Large intestine (tissue), 3 donors: ENCODE results near the gene EFCAB11. TPM values are rescaled to one million over a fixed set of nuclear protein-coding genes. Genes with fewer than 3 reads are reported as not detected.

Source experiments
- DNase-seq, 2 donors: peaks; one replicate each; pipeline versions ENCODE4 v3.0.0 to v3.0.0-alpha.2; 2013
- H3K27ac ChIP-seq: one replicate; pipeline ENCODE4 v1.5.1; 2013; ENCODE audit warnings: low read length
- H3K27me3 ChIP-seq: 2 replicates; pipeline ENCODE4 v1.6.1; 2013; ENCODE audit warnings: low read length; ENCODE audit not compliant: control insufficient read depth, insufficient read depth
- H3K36me3 ChIP-seq: 2 replicates; pipeline ENCODE4 v1.6.1; 2013; ENCODE audit warnings: low read length; ENCODE audit not compliant: control insufficient read depth, insufficient read depth
- H3K4me1 ChIP-seq: one replicate; pipeline ENCODE4 v1.6.1; 2013; ENCODE audit warnings: low read length; ENCODE audit not compliant: control insufficient read depth, insufficient read depth
- H3K4me3 ChIP-seq: one replicate; pipeline ENCODE4 v1.5.1; 2013; ENCODE audit warnings: low read length
- H3K9me3 ChIP-seq: one replicate; pipeline ENCODE4 v1.6.1; 2013; ENCODE audit warnings: mild to moderate bottlenecking, low read depth, low read length, moderate library complexity; ENCODE audit not compliant: control insufficient read depth
- WGBS: methylation state at CpG from one replicate; pipeline ENCODE4 v1.1.5; 2013; ENCODE audit warnings: low lambda C conversion rate; ENCODE audit not compliant: insufficient coverage; 5-methylcytosine and 5-hydroxymethylcytosine counted together
- polyA plus RNA-seq: library from polyadenylated mRNA; unstranded; fragments of 120-200 nt; gene quantifications from one replicate; pipeline ENCODE4 v1.2.1, GENCODE V29; 2013

EFCAB11 gene
- polyA plus RNA-seq, 1 donor, result 14.2 TPM

DNA sequence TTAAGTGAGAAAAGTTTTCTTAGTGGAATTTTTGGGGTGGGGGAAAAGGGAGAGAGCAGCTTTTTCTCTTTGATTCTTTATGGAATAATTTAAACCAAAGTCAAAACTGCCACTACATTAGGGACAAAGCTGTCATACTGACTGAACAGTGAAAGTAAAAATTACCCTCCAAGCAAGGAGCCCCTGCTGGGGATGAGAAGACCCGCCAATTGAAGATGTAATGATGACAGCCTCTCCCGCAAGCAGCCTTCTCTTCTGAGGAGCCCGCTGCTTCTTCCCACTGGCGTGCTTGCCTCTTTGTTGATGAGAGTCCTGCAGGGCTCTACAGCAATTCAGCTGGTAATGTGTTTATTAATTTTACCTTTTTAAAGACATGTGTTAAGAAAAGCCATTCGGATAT lies 151.0 kb downstream of the EFCAB11 start:
- Histone ChIP-seq H3K4me3 (no peak overlapping the region), H3K9me3 (no peaks in the 10 kb centered on the region), H3K27ac (no peak overlapping the region), H3K4me1 (no peaks in the 10 kb centered on the region), H3K36me3 (no peaks in the 10 kb centered on the region), H3K27me3 (no peaks in the 10 kb centered on the region)
- no peak for DNase-seq
- no CpG with 5 or more reads among the region's 5 CpGs for WGBS

DNA sequence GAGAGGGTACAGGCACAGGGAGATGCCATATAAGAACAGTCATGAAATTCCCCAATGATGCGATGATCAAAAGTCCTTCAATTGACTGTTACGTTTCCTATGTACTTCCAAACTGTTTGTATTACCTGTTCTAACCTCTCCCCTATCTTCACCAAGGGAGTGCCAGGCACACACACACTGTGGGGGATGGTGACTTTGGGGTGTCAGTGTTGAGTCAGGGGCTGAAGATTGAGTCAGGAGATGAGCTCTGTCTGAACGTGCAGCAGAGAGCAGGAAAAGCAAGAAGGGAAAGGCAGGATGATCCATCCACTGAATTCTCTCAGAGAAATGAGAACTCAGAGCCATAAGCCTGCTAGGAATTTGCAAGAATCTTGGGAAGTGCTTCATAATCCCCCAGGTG lies 153.4 kb downstream of the EFCAB11 start:
- DNase-seq, result no peak
- no peaks in the 10 kb centered on the region for H3K27me3 ChIP-seq
- no CpG with 5 or more reads among the region's 3 CpGs for WGBS
- H3K9me3 ChIP-seq, result no peaks in the 10 kb centered on the region
- no peak overlapping the region for H3K4me3 ChIP-seq
- H3K36me3 ChIP-seq, result peaks cover 3% of the 10 kb centered on the region
- no peaks in the 10 kb centered on the region for H3K4me1 ChIP-seq
- no peak overlapping the region for H3K27ac ChIP-seq

DNA sequence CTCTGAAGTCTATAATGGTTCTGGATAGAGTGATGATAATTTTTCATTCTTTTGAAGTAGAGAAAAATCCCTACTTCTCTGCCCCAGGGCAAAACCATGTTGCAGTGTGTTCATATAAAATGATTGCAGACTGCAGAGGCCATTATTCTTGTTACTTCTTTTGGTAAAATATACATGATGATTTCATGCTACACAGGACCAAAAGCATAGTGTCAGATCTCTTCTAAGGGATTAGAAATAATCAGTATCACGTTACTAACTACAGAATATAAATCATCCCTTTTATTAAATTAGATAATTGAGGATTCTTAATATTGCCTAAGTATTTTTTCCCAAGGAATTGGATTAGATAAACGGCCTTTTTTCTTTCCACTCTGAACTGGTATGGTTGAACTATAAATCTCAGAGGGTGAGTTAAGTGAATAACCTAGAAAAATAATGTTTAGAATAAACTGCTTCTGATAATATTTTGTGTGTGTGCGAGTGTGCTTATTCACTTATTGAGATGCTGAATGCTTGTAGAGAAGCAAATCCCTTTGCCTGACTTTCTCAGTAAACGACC lies 156.2 kb downstream of the EFCAB11 start:
- WGBS, result 88% methylated on average over 3 of the region's 4 CpGs
- Histone ChIP-seq H3K36me3 (peaks cover 3% of the 10 kb centered on the region), H3K9me3 (no peaks in the 10 kb centered on the region), H3K4me1 (no peaks in the 10 kb centered on the region), H3K27me3 (no peaks in the 10 kb centered on the region), H3K4me3 (no peak overlapping the region), H3K27ac (no peak overlapping the region)
- no peak for DNase-seq

DNA sequence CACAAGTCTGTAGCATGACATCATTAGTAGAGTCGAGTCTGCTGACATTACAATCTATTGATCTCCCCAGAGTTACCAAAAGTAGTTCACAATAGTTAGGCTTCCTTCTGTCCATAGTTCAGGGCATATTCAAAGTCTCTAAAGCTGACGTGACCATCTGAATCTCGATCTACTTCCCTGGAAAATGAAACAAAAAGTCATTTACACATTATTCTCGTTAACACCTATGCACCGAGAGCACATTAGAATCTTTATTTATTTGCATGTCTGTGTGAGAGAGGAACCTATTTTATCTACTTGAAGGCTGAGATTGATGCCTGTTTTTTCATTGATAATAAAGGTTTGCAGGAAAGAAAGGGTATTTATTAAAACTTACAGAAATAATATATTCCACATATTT lies 157.4 kb downstream of the EFCAB11 start:
- H3K27me3 ChIP-seq, result no peaks in the 10 kb centered on the region
- no peaks in the 10 kb centered on the region for H3K4me1 ChIP-seq
- no peak for DNase-seq
- 100% methylated on average over 4 of the region's 5 CpGs for WGBS
- no peak overlapping the region for H3K27ac ChIP-seq
- no peaks in the 10 kb centered on the region for H3K9me3 ChIP-seq
- no peak overlapping the region for H3K4me3 ChIP-seq
- H3K36me3 ChIP-seq, result peaks cover 3% of the 10 kb centered on the region

DNA sequence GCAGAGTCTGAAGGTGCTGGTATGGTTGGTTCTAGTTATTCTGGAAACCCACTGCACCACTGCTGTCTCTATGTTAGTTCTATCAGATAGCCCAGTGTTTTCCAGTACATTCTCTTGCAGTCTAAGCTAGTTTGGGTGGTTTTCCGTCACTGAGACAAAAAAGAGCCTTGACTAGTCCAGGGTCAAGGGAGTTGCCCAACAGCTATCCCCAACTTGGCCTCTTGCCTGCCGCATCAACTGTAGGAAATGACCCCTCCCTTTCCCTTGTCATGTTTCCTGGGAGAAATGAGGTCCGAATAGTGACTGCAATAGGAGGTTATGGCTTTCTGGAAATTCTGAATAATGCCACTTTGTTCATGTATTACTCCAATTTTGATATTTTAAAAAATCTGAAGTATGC lies 160.4 kb downstream of the EFCAB11 start:
- no peaks in the 10 kb centered on the region for H3K27me3 ChIP-seq
- DNase-seq, result no peak
- H3K4me3 ChIP-seq, result no peak overlapping the region
- H3K4me1 ChIP-seq, result no peaks in the 10 kb centered on the region
- no peak overlapping the region for H3K27ac ChIP-seq
- peaks cover 3% of the 10 kb centered on the region for H3K36me3 ChIP-seq
- 100% methylated on average over 1 of the region's 3 CpGs for WGBS
- no peaks in the 10 kb centered on the region for H3K9me3 ChIP-seq

DNA sequence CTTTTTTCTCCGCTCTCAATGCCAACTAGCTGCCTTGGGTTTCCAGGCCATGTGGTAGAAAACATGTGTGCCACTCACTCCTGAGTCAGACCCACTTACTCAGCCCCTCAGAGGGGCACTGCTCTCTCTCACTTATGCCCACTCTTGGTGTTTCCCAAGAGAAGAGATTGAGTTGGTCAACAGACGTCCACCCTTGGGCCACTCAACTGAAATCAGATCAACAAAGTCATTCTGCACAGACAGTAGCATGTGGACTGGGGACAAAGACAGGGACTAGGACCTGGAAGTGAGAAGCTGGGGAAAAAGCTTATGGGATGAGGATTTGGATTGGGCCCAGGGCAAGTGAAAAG lies 161.2 kb downstream of the EFCAB11 start:
- H3K4me1 ChIP-seq, result no peaks in the 10 kb centered on the region
- WGBS, result no CpG with 5 or more reads among the region's 2 CpGs
- peaks cover 3% of the 10 kb centered on the region for H3K36me3 ChIP-seq
- H3K27ac ChIP-seq, result no peak overlapping the region
- no peak for DNase-seq
- H3K4me3 ChIP-seq, result no peak overlapping the region
- no peaks in the 10 kb centered on the region for H3K9me3 ChIP-seq
- H3K27me3 ChIP-seq, result no peaks in the 10 kb centered on the region

DNA sequence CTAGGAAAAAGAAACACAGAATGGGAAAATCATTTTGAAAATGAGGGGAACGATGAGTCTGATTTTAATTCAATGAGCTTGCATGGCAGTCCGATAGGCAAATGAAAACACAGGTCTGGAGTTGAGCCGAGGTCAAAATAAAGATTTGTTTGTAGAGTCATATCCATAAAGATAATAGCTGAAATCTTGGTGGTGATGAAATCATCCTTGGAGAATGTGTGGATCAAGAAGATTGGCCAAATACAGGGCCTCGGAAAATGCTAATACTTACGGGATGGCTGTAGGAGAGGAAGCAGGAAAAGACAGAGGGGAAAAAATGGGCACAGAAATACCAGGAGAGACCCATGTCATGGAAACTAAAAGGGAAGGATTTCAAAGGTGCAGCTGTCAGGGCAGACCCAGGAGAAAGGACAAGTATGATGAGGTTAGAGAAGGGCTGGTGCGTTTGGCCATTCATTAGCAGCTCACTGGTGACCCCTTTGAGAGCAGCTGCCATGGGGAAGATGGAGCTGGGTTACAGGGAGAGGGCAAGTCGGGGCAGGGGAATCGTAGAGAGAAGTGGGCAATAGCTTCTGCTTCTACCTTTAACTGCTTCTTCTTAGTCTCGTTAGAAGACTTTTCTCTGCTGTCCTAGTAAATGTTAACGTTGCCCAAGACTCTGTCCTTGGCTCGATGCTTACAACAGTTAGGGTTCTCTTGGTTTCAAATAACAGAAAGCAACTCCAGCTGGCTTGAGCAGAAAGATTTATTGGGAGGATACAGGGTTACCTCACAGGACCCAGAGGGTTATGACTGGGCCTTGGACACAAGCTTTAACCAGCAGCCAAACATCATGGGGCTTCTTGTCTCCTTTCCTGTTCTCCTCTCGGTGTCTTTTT lies 161.8 kb downstream of the EFCAB11 start:
- Histone ChIP-seq H3K9me3 (no peaks in the 10 kb centered on the region), H3K4me3 (no peak overlapping the region), H3K27me3 (no peaks in the 10 kb centered on the region), H3K4me1 (no peaks in the 10 kb centered on the region), H3K27ac (no peak overlapping the region), H3K36me3 (peaks cover 3% of the 10 kb centered on the region)
- 74% methylated on average over 4 of the region's 12 CpGs for WGBS
- no peak for DNase-seq

DNA sequence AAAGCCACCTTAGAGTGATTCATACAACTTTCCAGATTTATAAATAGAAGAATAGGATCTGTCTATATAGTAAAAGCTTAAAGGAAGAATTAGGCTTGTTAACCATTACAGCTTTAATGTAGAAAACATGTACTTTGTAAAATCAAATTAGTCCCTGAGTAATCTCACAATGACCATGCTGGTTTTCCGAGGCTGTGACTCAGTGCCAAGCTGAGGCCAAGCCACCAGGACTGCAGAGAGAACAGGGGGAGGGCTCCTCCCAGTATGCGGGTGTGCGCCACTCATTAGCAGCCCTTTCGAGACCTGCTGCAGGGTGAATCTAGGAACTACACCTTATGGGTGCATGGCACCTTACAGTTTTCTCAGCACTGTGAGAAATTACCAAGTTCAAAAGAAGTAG lies 167.0 kb downstream of the EFCAB11 start:
- Histone ChIP-seq H3K36me3 (no peaks in the 10 kb centered on the region), H3K27me3 (no peaks in the 10 kb centered on the region), H3K27ac (no peak overlapping the region), H3K9me3 (no peaks in the 10 kb centered on the region), H3K4me3 (no peak overlapping the region), H3K4me1 (peaks cover 5% of the 10 kb centered on the region)
- DNase-seq, result no peak
- WGBS, result no CpG with 5 or more reads among the region's 4 CpGs

DNA sequence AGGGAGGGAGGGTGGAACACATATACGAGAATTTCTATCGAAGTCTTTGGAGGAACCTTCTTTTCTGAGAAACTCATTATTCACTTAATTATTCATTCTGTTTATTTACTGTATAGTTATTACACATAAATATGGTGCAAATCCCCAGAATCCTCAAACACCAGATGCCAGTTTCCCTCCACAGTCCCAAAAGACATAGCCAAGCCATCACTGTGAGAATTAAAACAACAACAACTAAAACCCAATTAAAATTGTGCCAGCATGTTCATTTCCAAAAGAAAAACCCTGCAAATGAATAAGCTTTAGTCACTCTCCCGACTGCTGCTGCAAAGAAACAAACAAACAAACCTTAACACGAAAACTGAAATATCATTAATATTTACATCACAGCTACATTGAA lies 173.5 kb downstream of the EFCAB11 start:
- Histone ChIP-seq H3K4me1 (peaks cover 5% of the 10 kb centered on the region), H3K27me3 (no peaks in the 10 kb centered on the region), H3K9me3 (no peaks in the 10 kb centered on the region), H3K36me3 (no peaks in the 10 kb centered on the region), H3K4me3 (no peak overlapping the region), H3K27ac (no peak overlapping the region)
- WGBS, result no CpG with 5 or more reads among the region's 4 CpGs
- no peak for DNase-seq

DNA sequence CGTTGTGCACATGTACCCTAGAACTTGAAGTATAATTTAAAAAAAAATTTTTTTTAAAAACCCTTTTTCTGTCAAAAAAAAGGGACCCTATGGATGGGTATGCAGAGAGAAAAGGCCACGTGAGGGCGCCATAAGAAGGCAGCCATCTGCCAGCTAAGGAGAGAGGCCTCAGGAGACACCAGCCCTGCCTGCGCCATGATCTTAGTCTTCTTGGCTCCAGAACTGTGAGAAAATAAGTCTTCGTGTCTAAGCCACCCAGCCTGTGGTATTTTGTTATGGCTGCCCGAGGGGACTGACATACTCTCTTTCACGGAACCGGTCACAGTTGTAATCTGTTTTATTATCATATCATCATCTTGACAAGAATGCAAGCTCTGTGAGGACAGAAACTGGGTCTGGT lies 174.8 kb downstream of the EFCAB11 start:
- Histone ChIP-seq H3K4me1 (peaks cover 5% of the 10 kb centered on the region), H3K36me3 (no peaks in the 10 kb centered on the region), H3K27me3 (no peaks in the 10 kb centered on the region), H3K27ac (no peak overlapping the region), H3K4me3 (no peak overlapping the region), H3K9me3 (no peaks in the 10 kb centered on the region)
- no peak for DNase-seq
- 90% methylated on average over 3 of the region's 8 CpGs for WGBS

DNA sequence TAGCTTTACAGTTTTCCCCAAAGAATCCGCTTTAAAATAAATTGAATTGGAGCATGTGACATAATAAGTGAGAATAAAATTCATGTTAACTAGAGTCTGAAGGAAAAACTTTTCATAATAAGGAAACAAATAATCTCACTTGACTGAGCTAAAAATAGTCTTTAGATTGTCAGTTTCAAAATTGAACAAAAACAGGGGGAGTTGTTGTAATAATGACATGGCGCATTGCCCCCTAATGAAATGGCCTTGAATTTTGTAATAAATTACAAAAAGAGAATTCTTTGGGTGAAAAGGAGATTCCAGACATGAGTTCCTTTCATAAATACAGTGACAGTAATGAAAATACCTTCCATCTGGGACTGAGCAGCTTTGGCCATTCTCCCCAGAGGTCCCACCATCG lies 178.6 kb downstream of the EFCAB11 start:
- H3K27me3 ChIP-seq, result no peaks in the 10 kb centered on the region

More for the DNA sequence above, 178.6 kb downstream of the EFCAB11 start:
- no peak for DNase-seq
- no peaks in the 10 kb centered on the region for H3K9me3 ChIP-seq
- H3K4me1 ChIP-seq, result no peaks in the 10 kb centered on the region
- H3K4me3 ChIP-seq, result no peak overlapping the region
- no peak overlapping the region for H3K27ac ChIP-seq
- H3K36me3 ChIP-seq, result no peaks in the 10 kb centered on the region
- 86% methylated on average over 1 of the region's 3 CpGs for WGBS
